Measurements from ENCODE around the gene DYSF.

Gene DYSF

DNA sequence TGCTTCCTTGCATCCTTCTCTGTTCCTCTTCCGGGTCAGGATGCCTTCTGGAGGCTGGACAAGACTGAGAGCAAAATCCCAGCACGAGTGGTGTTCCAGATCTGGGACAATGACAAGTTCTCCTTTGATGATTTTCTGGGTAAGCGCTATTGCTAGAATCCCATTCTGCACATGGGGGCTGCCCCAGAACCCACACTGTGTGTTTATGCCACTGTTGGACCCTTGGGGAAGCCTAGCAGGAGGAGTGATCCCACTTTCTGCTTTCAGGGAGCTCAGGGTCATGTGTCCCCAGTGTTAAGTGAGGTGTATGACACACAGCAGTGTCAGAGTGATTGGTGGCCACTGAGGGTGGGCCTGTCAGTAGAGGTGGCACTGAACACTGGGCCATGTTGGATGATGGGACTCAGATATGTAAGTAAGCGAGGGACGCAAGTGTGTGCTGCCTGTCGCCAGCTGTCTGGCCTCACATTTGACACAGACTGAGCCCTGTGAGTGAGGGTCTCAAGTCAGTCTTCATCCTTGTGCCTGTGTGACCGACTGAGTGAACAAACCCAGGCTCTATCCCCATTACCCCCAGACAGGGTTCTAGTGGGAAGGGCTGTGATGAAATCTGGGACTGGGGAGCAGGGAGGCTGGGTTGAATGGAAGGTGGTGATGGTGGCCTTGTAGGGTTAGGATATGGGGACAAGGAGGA, 220.9 kb downstream of the DYSF start:
- H3K79me2 ChIP-seq (ENCODE audit: control insufficient read depth, insufficient read depth, low read length, unreplicated experiment): no peaks in the 10 kb centered on the region
- no peak overlapping the region for H2AFZ ChIP-seq (ENCODE audit: low read length, unreplicated experiment)
- H3K27me3 ChIP-seq (ENCODE audit: insufficient read depth, low read length): peaks cover 5% of the 10 kb centered on the region
- no peaks in the 10 kb centered on the region for H3K4me1 ChIP-seq (ENCODE audit: control insufficient read depth, insufficient read depth, low read length, unreplicated experiment)
- H3K36me3 ChIP-seq (ENCODE audit: insufficient read depth, low read length): no peaks in the 10 kb centered on the region
- H3K27ac ChIP-seq (ENCODE audit: low read depth, low read length): no peak overlapping the region
- H3K4me3 ChIP-seq (ENCODE audit: low read depth, low read length): no peak overlapping the region

DNA sequence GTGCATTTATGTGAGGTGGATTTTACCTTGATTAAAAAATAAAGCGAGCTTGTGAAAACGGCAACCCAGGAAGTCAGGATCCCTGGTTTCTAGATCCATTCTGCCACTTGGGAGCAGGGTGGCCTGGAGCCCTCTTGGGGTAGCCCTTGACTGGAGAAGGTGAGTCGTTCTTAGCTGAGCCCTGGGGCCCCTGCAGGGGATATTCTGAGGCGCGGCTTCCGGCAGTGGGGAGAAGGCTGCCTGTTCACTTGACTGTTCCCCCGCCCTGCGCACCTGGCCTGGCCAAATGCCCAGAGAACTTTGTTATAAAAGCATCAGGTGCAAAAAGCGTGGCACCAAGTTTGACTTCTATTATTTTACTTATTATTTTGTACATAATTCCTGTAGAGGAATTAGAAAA, 221.9 kb downstream of the DYSF start:
- Histone ChIP-seq H3K4me1 (ENCODE audit: control insufficient read depth, insufficient read depth, low read length, unreplicated experiment) (no peaks in the 10 kb centered on the region), H2AFZ (ENCODE audit: low read length, unreplicated experiment) (no peak overlapping the region), H3K4me3 (ENCODE audit: low read depth, low read length) (no peak overlapping the region), H3K79me2 (ENCODE audit: control insufficient read depth, insufficient read depth, low read length, unreplicated experiment) (no peaks in the 10 kb centered on the region), H3K27ac (ENCODE audit: low read depth, low read length) (no peak overlapping the region), H3K36me3 (ENCODE audit: insufficient read depth, low read length) (no peaks in the 10 kb centered on the region), H3K27me3 (ENCODE audit: insufficient read depth, low read length) (peaks cover 5% of the 10 kb centered on the region)

DNA sequence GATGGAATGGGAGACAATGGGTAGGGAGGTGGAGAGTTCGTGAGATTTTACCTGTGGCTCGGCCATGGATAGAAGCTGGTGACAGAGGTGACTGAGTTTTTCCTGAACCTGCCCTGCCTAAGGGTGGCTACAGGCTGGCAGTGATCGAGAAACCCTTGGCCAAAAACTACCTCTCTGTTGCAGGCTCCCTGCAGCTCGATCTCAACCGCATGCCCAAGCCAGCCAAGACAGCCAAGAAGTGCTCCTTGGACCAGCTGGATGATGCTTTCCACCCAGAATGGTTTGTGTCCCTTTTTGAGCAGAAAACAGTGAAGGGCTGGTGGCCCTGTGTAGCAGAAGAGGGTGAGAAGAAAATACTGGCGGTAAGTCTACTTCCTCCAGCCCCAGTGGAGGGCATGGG, 225.5 kb downstream of the DYSF start:
- Histone ChIP-seq H3K27me3 (ENCODE audit: insufficient read depth, low read length) (peaks cover 10% of the 10 kb centered on the region), H3K4me1 (ENCODE audit: control insufficient read depth, insufficient read depth, low read length, unreplicated experiment) (no peaks in the 10 kb centered on the region), H2AFZ (ENCODE audit: low read length, unreplicated experiment) (no peak overlapping the region), H3K27ac (ENCODE audit: low read depth, low read length) (no peak overlapping the region), H3K79me2 (ENCODE audit: control insufficient read depth, insufficient read depth, low read length, unreplicated experiment) (no peaks in the 10 kb centered on the region), H3K36me3 (ENCODE audit: insufficient read depth, low read length) (no peaks in the 10 kb centered on the region), H3K4me3 (ENCODE audit: low read depth, low read length) (no peak overlapping the region)

GRCh38 chr2:71679491-71679890, 226.1 kb downstream of the DYSF start:
- H3K4me3 ChIP-seq (ENCODE audit: low read depth, low read length): no peak overlapping the region
- H3K36me3 ChIP-seq (ENCODE audit: insufficient read depth, low read length): no peaks in the 10 kb centered on the region
- no peaks in the 10 kb centered on the region for H3K4me1 ChIP-seq (ENCODE audit: control insufficient read depth, insufficient read depth, low read length, unreplicated experiment)
- no peaks in the 10 kb centered on the region for H3K79me2 ChIP-seq (ENCODE audit: control insufficient read depth, insufficient read depth, low read length, unreplicated experiment)
- no peak overlapping the region for H3K27ac ChIP-seq (ENCODE audit: low read depth, low read length)
- no peak overlapping the region for H2AFZ ChIP-seq (ENCODE audit: low read length, unreplicated experiment)
- H3K27me3 ChIP-seq (ENCODE audit: insufficient read depth, low read length): peaks cover 10% of the 10 kb centered on the region

- no peak overlapping the region for H3K27ac ChIP-seq (ENCODE audit: low read depth, low read length)
- H2AFZ ChIP-seq (ENCODE audit: low read length, unreplicated experiment): no peak overlapping the region
- no peak overlapping the region for H3K4me3 ChIP-seq (ENCODE audit: low read depth, low read length)
- H3K27me3 ChIP-seq (ENCODE audit: insufficient read depth, low read length): peaks cover 10% of the 10 kb centered on the region
- no peaks in the 10 kb centered on the region for H3K36me3 ChIP-seq (ENCODE audit: insufficient read depth, low read length)
- no peaks in the 10 kb centered on the region for H3K4me1 ChIP-seq (ENCODE audit: control insufficient read depth, insufficient read depth, low read length, unreplicated experiment)
- no peaks in the 10 kb centered on the region for H3K79me2 ChIP-seq (ENCODE audit: control insufficient read depth, insufficient read depth, low read length, unreplicated experiment)
Measured at GRCh38 chr2:71680925-71681324, 227.6 kb downstream of the DYSF start.

DNA sequence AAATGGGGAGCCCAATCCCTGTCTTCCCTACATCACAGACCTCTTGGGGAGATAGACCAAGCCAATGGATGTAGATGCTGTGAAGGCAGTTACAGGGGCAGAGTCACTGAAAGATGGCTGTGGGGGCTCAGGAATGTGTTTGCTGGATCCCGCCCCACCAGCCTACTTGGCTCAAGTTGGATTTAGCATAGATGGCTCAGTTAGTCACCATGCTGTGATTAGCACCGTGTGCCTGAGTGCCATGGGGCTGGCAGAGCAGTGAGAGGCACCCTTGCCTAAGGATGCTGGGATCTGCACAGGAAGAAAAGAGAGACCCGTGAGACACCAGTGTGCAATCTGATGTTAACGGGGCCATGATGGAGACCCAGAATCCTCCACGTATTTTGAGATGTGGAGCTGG, 228.3 kb downstream of the DYSF start:
- H3K27ac ChIP-seq (ENCODE audit: low read depth, low read length): no peak overlapping the region
- no peaks in the 10 kb centered on the region for H3K4me1 ChIP-seq (ENCODE audit: control insufficient read depth, insufficient read depth, low read length, unreplicated experiment)
- H3K27me3 ChIP-seq (ENCODE audit: insufficient read depth, low read length): peaks cover 10% of the 10 kb centered on the region
- H3K79me2 ChIP-seq (ENCODE audit: control insufficient read depth, insufficient read depth, low read length, unreplicated experiment): no peaks in the 10 kb centered on the region
- no peaks in the 10 kb centered on the region for H3K36me3 ChIP-seq (ENCODE audit: insufficient read depth, low read length)
- H2AFZ ChIP-seq (ENCODE audit: low read length, unreplicated experiment): no peak overlapping the region
- H3K4me3 ChIP-seq (ENCODE audit: low read depth, low read length): no peak overlapping the region

GRCh38 chr2:71682341-71682740, 229.0 kb downstream of the DYSF start:
- H3K27ac ChIP-seq (ENCODE audit: low read depth, low read length): no peak overlapping the region
- H2AFZ ChIP-seq (ENCODE audit: low read length, unreplicated experiment): no peak overlapping the region
- no peaks in the 10 kb centered on the region for H3K4me1 ChIP-seq (ENCODE audit: control insufficient read depth, insufficient read depth, low read length, unreplicated experiment)
- H3K27me3 ChIP-seq (ENCODE audit: insufficient read depth, low read length): peaks cover 7% of the 10 kb centered on the region; the same call in 1 of the 2 replicates
- H3K79me2 ChIP-seq (ENCODE audit: control insufficient read depth, insufficient read depth, low read length, unreplicated experiment): no peaks in the 10 kb centered on the region
- H3K36me3 ChIP-seq (ENCODE audit: insufficient read depth, low read length): no peaks in the 10 kb centered on the region
- H3K4me3 ChIP-seq (ENCODE audit: low read depth, low read length): no peak overlapping the region

- H3K4me3 ChIP-seq (ENCODE audit: low read depth, low read length): no peak overlapping the region
- H3K27ac ChIP-seq (ENCODE audit: low read depth, low read length): no peak overlapping the region
- H3K4me1 ChIP-seq (ENCODE audit: control insufficient read depth, insufficient read depth, low read length, unreplicated experiment): no peaks in the 10 kb centered on the region
- no peaks in the 10 kb centered on the region for H3K36me3 ChIP-seq (ENCODE audit: insufficient read depth, low read length)
- H3K79me2 ChIP-seq (ENCODE audit: control insufficient read depth, insufficient read depth, low read length, unreplicated experiment): no peaks in the 10 kb centered on the region
- H2AFZ ChIP-seq (ENCODE audit: low read length, unreplicated experiment): no peak overlapping the region
- H3K27me3 ChIP-seq (ENCODE audit: insufficient read depth, low read length): peaks cover 13% of the 10 kb centered on the region
Measured at GRCh38 chr2:71683070-71683469, 229.7 kb downstream of the DYSF start.

DNA sequence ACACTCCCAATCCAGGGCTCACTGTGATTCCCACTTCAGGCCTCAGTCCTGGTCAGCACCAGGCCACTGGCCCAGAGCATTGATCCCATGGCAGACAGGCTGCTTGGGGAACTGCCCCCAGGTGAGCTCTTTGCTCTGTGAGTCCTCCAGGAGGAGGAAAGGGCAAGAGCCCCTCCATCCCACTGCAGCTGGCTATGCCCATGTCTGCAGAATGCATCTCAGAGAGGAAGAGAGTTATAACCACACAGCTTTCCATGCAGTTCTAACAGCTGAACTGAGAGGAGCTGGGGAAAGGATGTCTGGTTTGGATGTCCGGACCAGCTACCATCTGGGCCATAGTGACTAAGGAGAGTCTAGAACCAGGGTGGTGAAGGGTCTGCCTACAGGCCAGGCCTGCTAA, 230.3 kb downstream of the DYSF start:
- Histone ChIP-seq H3K79me2 (ENCODE audit: control insufficient read depth, insufficient read depth, low read length, unreplicated experiment) (no peaks in the 10 kb centered on the region), H3K4me1 (ENCODE audit: control insufficient read depth, insufficient read depth, low read length, unreplicated experiment) (no peaks in the 10 kb centered on the region), H3K36me3 (ENCODE audit: insufficient read depth, low read length) (no peaks in the 10 kb centered on the region), H3K4me3 (ENCODE audit: low read depth, low read length) (no peak overlapping the region), H3K27ac (ENCODE audit: low read depth, low read length) (no peak overlapping the region), H2AFZ (ENCODE audit: low read length, unreplicated experiment) (no peak overlapping the region), H3K27me3 (ENCODE audit: insufficient read depth, low read length) (peaks cover 17% of the 10 kb centered on the region)

DNA sequence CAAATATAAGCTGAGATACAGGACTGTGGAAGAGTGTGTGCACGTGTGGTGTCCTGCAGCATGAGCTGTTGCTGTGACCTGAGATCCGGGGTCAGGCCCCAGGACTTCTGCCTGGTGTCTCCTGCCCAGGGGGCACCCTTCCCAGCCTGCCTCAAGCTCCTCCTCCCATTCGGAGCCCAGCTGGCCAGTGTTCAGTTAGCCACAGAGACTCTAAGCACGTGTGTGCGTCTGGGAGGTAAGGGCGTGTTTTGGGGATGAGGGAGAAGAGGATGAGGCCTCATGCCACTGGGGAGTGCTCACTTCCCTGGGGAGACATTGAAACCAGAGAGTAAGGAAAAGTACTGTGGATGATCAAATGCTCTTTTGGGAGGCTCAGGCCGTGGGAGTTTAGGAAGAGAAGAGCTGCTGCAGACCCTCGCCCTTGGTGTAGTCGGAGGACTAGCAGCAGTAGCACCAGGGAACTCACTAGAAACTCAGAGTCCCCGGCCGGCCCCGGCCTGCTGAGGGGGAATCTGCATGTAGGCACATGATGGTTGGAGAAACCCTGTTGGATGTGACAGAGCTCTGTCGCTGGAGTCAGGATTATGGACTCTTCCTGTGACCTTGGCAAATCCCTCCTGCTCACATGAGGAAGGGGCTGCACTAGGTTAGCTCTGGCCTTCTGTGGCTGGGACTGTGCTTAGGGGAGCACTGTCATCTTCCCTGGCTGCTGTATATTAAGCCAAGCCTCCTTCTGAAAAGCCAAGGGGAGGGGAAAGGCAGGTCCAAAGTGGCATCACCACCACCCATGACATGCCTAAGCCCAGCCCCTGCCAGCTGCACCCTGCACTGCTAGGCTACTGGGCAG, 231.1 kb downstream of the DYSF start:
- Histone ChIP-seq H3K4me3 (ENCODE audit: low read depth, low read length) (no peak overlapping the region), H3K27me3 (ENCODE audit: insufficient read depth, low read length) (peaks cover 15% of the 10 kb centered on the region), H3K79me2 (ENCODE audit: control insufficient read depth, insufficient read depth, low read length, unreplicated experiment) (no peaks in the 10 kb centered on the region), H2AFZ (ENCODE audit: low read length, unreplicated experiment) (no peak overlapping the region), H3K36me3 (ENCODE audit: insufficient read depth, low read length) (no peaks in the 10 kb centered on the region), H3K4me1 (ENCODE audit: control insufficient read depth, insufficient read depth, low read length, unreplicated experiment) (no peaks in the 10 kb centered on the region), H3K27ac (ENCODE audit: low read depth, low read length) (no peak overlapping the region)

All from ACC112 (cell line).